IMR-90 (cell line): Measurements from ENCODE around the gene TANK. TPM values are rescaled to one million over a fixed set of nuclear protein-coding genes. Genes with fewer than 3 reads are reported as not detected.

Source experiments
- ATAC-seq: fragments of 200-7000 bp; cut with Tn5 transposase; 2 replicates; pipeline ENCODE4 v1.9.1; 2020; ENCODE audit warnings: low read depth, mild to moderate bottlenecking, moderate library complexity
- BruUV-seq: library from RNA; stranded (reverse); fragments of 400-500 nt; replicated peaks from 2 replicates; lab custom pipeline; 2021; lab: Mats Ljungman, UMichigan
- CTCF ChIA-PET: fragments of 300-600 bp; formaldehyde crosslinking; extraction: SDS; loops from one replicate; lab custom pipeline; 2021; ENCODE audit warnings: antibody characterized with exemption; lab: Yijun Ruan, JAX
- POLR2A ChIA-PET: fragments of 300-600 bp; sonication (Branson Sonifier 250); formaldehyde crosslinking; loops from one replicate; lab custom pipeline; 2022; ENCODE audit warnings: antibody characterized with exemption; ENCODE audit not compliant: unreplicated experiment; lab: Charles Lee
- DNase-seq: peaks from one replicate; pipeline ENCODE4 v3.0.0; 2013
- H2AFZ ChIP-seq: replicated peaks from 2 replicates; pipeline ENCODE3; 2013; ENCODE audit warnings: low read length, mild to moderate bottlenecking; ENCODE audit not compliant: poor library complexity
- H2AK5ac ChIP-seq: 2 replicates; pipeline ENCODE4 v1.6.1; 2013; ENCODE audit warnings: low read depth, low read length, inconsistent platforms
- H2AK9ac ChIP-seq: replicated peaks from 2 replicates; pipeline ENCODE3; 2013; ENCODE audit warnings: mild to moderate bottlenecking, low read depth, low read length, moderate library complexity; ENCODE audit not compliant: poor library complexity
- H2BK120ac ChIP-seq: 2 replicates; pipeline ENCODE4 v1.6.1; 2013; ENCODE audit warnings: low read depth, low read length, inconsistent platforms
- H2BK15ac ChIP-seq: 3 replicates; pipeline ENCODE4 v1.6.1; 2013; ENCODE audit warnings: low read depth, low read length, inconsistent platforms
- H2BK20ac ChIP-seq: 2 replicates; pipeline ENCODE4 v1.6.1; 2013; ENCODE audit warnings: low read depth, mild to moderate bottlenecking, inconsistent platforms, low read length, moderate library complexity
- H2BK5ac ChIP-seq: 2 replicates; pipeline ENCODE4 v1.6.1; 2013; ENCODE audit warnings: mild to moderate bottlenecking, low read depth, low read length, inconsistent platforms; ENCODE audit not compliant: poor library complexity, severe bottlenecking
- H3K14ac ChIP-seq: replicated peaks from 2 replicates; pipeline ENCODE4 v1.6.1; 2013; ENCODE audit warnings: low read depth, low read length, inconsistent platforms
- H3K18ac ChIP-seq: 2 replicates; pipeline ENCODE4 v1.6.1; 2013; ENCODE audit warnings: low read depth, low read length, control low read depth
- H3K23ac ChIP-seq: 2 replicates; pipeline ENCODE4 v1.6.1; 2013; ENCODE audit warnings: low read depth, low read length, inconsistent platforms
- H3K27ac ChIP-seq: 2 replicates; pipeline ENCODE4 v1.5.1; 2013; ENCODE audit warnings: mild to moderate bottlenecking, control low read depth, low read length; ENCODE audit not compliant: insufficient read depth
- H3K27me3 ChIP-seq: 2 replicates; pipeline ENCODE4 v1.6.1; 2013; ENCODE audit warnings: low read length; ENCODE audit not compliant: control insufficient read depth, insufficient read depth
- H3K36me3 ChIP-seq: 2 replicates; pipeline ENCODE4 v1.6.1; 2013; ENCODE audit warnings: low read length, mixed read lengths; ENCODE audit not compliant: control insufficient read depth, insufficient read depth
- H3K4ac ChIP-seq: 2 replicates; pipeline ENCODE4 v1.6.1; 2013; ENCODE audit warnings: low read depth, low read length, inconsistent platforms
- H3K4me1 ChIP-seq: 2 replicates; pipeline ENCODE4 v1.6.1; 2013; ENCODE audit warnings: low read length, mixed read lengths; ENCODE audit not compliant: control insufficient read depth, insufficient read depth
- H3K4me2 ChIP-seq: 2 replicates; pipeline ENCODE4 v1.6.1; 2013; ENCODE audit warnings: low read depth, mild to moderate bottlenecking, control low read depth, low read length, moderate library complexity
- H3K4me3 ChIP-seq: 2 replicates; pipeline ENCODE4 v1.5.1; 2013; ENCODE audit warnings: low read depth, mild to moderate bottlenecking, control low read depth, low read length, moderate library complexity; ENCODE audit not compliant: insufficient read depth
- H3K56ac ChIP-seq: 2 replicates; pipeline ENCODE4 v1.6.1; 2013; ENCODE audit warnings: low read length, inconsistent platforms; ENCODE audit not compliant: insufficient read depth; ENCODE audit errors: extremely low read depth
- H3K79me1 ChIP-seq, 2 experiments: 2 replicates each; pipeline ENCODE4 v1.6.1; 2013; ENCODE audit warnings: low read length in 2 of 2, inconsistent platforms in 1 of 2, low read depth in 1 of 2
- H3K9ac ChIP-seq: 2 replicates; pipeline ENCODE4 v1.6.1; 2013; ENCODE audit warnings: low read depth, low read length, control low read depth
- H3K9me1 ChIP-seq: 2 replicates; pipeline ENCODE4 v1.6.1; 2013; ENCODE audit warnings: low read length, inconsistent platforms; ENCODE audit not compliant: insufficient read depth
- H3K9me3 ChIP-seq: 2 replicates; pipeline ENCODE4 v1.6.1; 2013; ENCODE audit warnings: low read length; ENCODE audit not compliant: control insufficient read depth, insufficient read depth
- H4K20me1 ChIP-seq: 2 replicates; pipeline ENCODE4 v1.6.1; 2013; ENCODE audit warnings: low read length, inconsistent platforms; ENCODE audit not compliant: insufficient read depth
- H4K5ac ChIP-seq: 2 replicates; pipeline ENCODE4 v1.6.1; 2013; ENCODE audit warnings: mild to moderate bottlenecking, low read depth, low read length, control low read depth
- H4K8ac ChIP-seq, 2 experiments: 2 replicates each; pipeline ENCODE4 v1.6.1; 2013; ENCODE audit warnings: low read depth in 2 of 2, low read length in 2 of 2, control low read depth in 1 of 2, inconsistent platforms in 1 of 2
- H4K91ac ChIP-seq: 2 replicates; pipeline ENCODE4 v1.6.1; 2013; ENCODE audit warnings: low read depth, low read length, inconsistent platforms; ENCODE audit not compliant: insufficient read depth
- BHLHE40 ChIP-seq: fragments of 150-350 bp; IDR thresholded peaks from 2 replicates; pipeline ENCODE4 v1.6.1; 2016; ENCODE audit warnings: mild to moderate bottlenecking, low read depth, low read length
- CHD1 ChIP-seq: IDR thresholded peaks from 2 replicates; pipeline ENCODE4 v1.6.1; 2012; ENCODE audit warnings: low read depth, low read length, improper control_type of control experiment
- POLR2A ChIP-seq: IDR thresholded peaks from 2 replicates; pipeline ENCODE4 v1.6.1; 2012; ENCODE audit warnings: mild to moderate bottlenecking, low read depth, low read length
- RAD21 ChIP-seq: IDR thresholded peaks from 2 replicates; pipeline ENCODE4 v1.6.1; 2012; ENCODE audit warnings: low read length, improper control_type of control experiment
- RFX5 ChIP-seq: IDR thresholded peaks from 2 replicates; pipeline ENCODE4 v1.8.0; 2012; ENCODE audit warnings: low read depth, mild to moderate bottlenecking, low read length, moderate library complexity
- SMC3 ChIP-seq: fragments of 150-350 bp; IDR thresholded peaks from 2 replicates; pipeline ENCODE4 v1.6.1; 2016; ENCODE audit warnings: low read depth, mild to moderate bottlenecking, antibody characterized with exemption, low read length, moderate library complexity
- WGBS, 2 experiments: methylation state at CpG; one replicate each; pipeline versions ENCODE4 v1.1.5 to v1.1.7; 2013; ENCODE audit warnings: missing lambda C conversion rate in 2 of 2; ENCODE audit not compliant: insufficient read length in 1 of 2; ENCODE audit errors: extremely low coverage in 2 of 2; 5-methylcytosine and 5-hydroxymethylcytosine counted together
- dilution Hi-C: fragments of 300-500 bp; cut with HindIII; formaldehyde crosslinking; loops from one replicate; pipeline ENCODE4 v1.14.3; 2018; ENCODE audit warnings: low sequenced_read_pairs; ENCODE audit not compliant: unreplicated experiment
- in situ Hi-C: fragments of 300-500 bp; cut with MboI; formaldehyde crosslinking; loops from 3 replicates; pipeline ENCODE4 v1.14.3; 2019; ENCODE audit warnings: low sequenced_read_pairs, inconsistent platforms, mixed read lengths
- intact Hi-C: fragments of 100-400 bp; cut with micrococcal nuclease; formaldehyde crosslinking; loops from 2 replicates; pipeline ENCODE4 v1.10.0; 2022
- polyA plus RNA-seq, 3 experiments: library from polyadenylated mRNA; depleted of rRNA; stranded (reverse); fragments of >200 nt; gene quantifications; 2 replicates each; pipeline ENCODE4 v1.2.3, GENCODE V29; 2012; ENCODE audit warnings: low replicate concordance in 1 of 3
- total RNA-seq: library from RNA; depleted of rRNA; stranded (reverse); fragments of >200 nt; gene quantifications from 2 replicates; pipeline ENCODE4 v1.2.3, GENCODE V29; 2012

Gene TANK
- total and polyA plus RNA-seq, 2 of the 4 experiments (the other 2 are of a cell fraction): 25.4 to 41.9 TPM

DNA sequence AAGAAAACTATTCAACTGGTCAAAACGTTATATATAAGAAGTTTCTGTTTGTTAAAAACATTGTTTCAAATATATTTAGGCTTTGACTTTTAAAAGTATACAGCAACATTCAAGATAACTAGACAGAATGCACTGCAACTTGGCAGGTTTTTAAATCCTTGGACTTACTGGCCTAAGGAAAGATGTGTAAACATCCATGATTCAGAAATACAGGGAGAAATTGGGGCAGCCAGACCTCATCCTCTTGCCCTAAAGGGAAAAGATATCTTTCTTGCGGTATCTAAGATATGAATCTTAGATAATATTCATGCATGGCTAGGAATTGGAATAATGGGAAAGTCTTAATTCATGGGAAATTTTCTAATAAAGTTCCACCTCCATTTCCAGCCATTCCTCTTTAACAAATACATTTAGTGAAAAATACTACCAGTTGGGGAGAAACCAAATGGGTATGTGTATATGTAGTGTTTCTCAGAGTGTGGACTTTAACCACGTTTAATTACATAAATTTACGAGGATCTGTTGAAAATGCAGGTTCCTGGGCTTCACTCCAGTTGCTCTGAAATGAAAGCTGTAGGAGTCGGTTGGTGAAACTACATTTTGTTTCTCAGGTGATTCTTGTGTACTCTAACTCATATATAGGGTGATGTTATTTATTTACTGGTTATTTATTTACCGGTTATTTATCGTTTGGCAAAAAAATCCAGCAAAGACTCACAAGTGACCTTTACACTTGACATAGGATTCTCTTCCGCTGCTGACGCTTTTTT lies 587 bp upstream of the TANK start (continued):
- TF ChIP-seq BHLHE40: no peak
- no peak for TF ChIP-seq RFX5

GRCh38 chr2:161161074-161161706 lies 962 bp downstream of the TANK start:
- Histone ChIP-seq H3K56ac (peak overlapping the region; percentile 93), H3K27ac (peak overlapping the region; percentile 88), H3K9me3 (no peaks in the 10 kb centered on the region), H3K14ac (peak overlapping the region; percentile 99), H3K36me3 (peaks cover 6% of the 10 kb centered on the region; the same call in 1 of the 2 replicates), H3K4me3 (peak overlapping the region; percentile 68), H2AFZ (peak overlapping the region; percentile 96), H3K23ac (peak overlapping the region; percentile 69), H2AK9ac (peak overlapping the region; percentile 95), H3K4ac (peak overlapping the region; percentile 98), H2BK15ac (peak overlapping the region; percentile 89; the same call in 1 of the 3 replicates), H2BK20ac (peak overlapping the region; percentile 5; the same call in 1 of the 2 replicates), H4K91ac (peak overlapping the region; percentile 62), H4K20me1 (peaks cover 4% of the 10 kb centered on the region; the same call in 1 of the 2 replicates), H3K9ac (peak overlapping the region; percentile 96), H3K9me1 (peaks cover 4% of the 10 kb centered on the region; the same call in 1 of the 2 replicates), H3K79me1 (peaks cover 5 to 37% of the 10 kb centered on the region in 2 experiments; a peak in 2 of 4 replicates), H3K27me3 (no peaks in the 10 kb centered on the region), H4K8ac (peak overlapping the region; percentile 26 to 99; a peak in 3 of 4 replicates), H3K4me2 (peak overlapping the region; percentile 86), H4K5ac (peak overlapping the region; percentile 32; the same call in 1 of the 2 replicates), H2BK5ac (peak overlapping the region; percentile 91), H2BK120ac (peak overlapping the region; percentile 30), H3K18ac (peak overlapping the region; percentile 56), H2AK5ac (peak overlapping the region; percentile 46), H3K4me1 (peaks cover 4% of the 10 kb centered on the region; the same call in 1 of the 2 replicates)
- ChIA-PET CTCF (interaction anchor here (0.7 kb wide), 1 partner anchor 121 kb away, joined by 3 read pairs; no protein-coding TSS in a partner anchor), POLR2A (interaction anchor here (0.5 kb wide), 1 partner anchor 10 kb away, joined by 3 read pairs; no protein-coding TSS in a partner anchor)
- intact Hi-C loops (loop anchor here (5.0 to 10.0 kb wide), 3 partner anchors 99 to 666 kb away; partner anchors contain the start of gene RBMS1), in situ Hi-C loops (no loop called here), dilution Hi-C loops (no loop called here)
- no peak for DNase-seq
- TF ChIP-seq POLR2A (no peak), RAD21 (no peak), RFX5 (peak; percentile 0; the same call in 1 of the 2 replicates), SMC3 (no peak), CHD1 (no peak)
- no TSS peak for BruUV-seq
- 0% methylated on average over 1 of the region's 13 CpGs; no CpG with 5 or more reads in 1 of the 2 experiments for WGBS, 2 experiments
- ATAC-seq: no peak
